HEK293T (cell line): ENCODE data around the gene DPH7.
"Not testable (repeated sequence)": the region's sequence is repeated elsewhere in the genome, so short reads cannot be mapped to it uniquely, and the experiment has no call there.

Source experiments
- ARNT ChIP-seq: fragments of 450-650 bp; IDR thresholded peaks from 2 replicates; pipeline ENCODE4 v1.6.1; 2017; ENCODE audit warnings: mild to moderate bottlenecking
- BHLHE40 ChIP-seq: fragments of 450-650 bp; IDR thresholded peaks from 2 replicates; pipeline ENCODE4 v1.6.1; 2016; ENCODE audit warnings: mild to moderate bottlenecking, moderate library complexity, borderline replicate concordance
- CTBP1 ChIP-seq: fragments of 450-650 bp; IDR thresholded peaks from 2 replicates; pipeline ENCODE4 v1.6.1; 2016; ENCODE audit warnings: borderline replicate concordance
- ELF4 ChIP-seq: fragments of 450-650 bp; IDR thresholded peaks from 2 replicates; pipeline ENCODE4 v1.6.1; 2017; ENCODE audit warnings: antibody characterized with exemption
- FOXA1 ChIP-seq: fragments of 450-650 bp; IDR thresholded peaks from 2 replicates; pipeline ENCODE4 v1.6.1; 2016; ENCODE audit warnings: mild to moderate bottlenecking
- FOXK2 ChIP-seq: fragments of 450-650 bp; IDR thresholded peaks from 2 replicates; pipeline ENCODE4 v1.6.1; 2016; ENCODE audit warnings: mild to moderate bottlenecking
- FOXM1 ChIP-seq: fragments of 450-650 bp; IDR thresholded peaks from 2 replicates; pipeline ENCODE4 v1.6.1; 2017; ENCODE audit warnings: mild to moderate bottlenecking, borderline replicate concordance
- HDGF ChIP-seq: fragments of 450-650 bp; IDR thresholded peaks from 2 replicates; pipeline ENCODE4 v1.6.1; 2017; ENCODE audit warnings: antibody characterized with exemption, borderline replicate concordance
- L3MBTL2 ChIP-seq: fragments of 450-650 bp; conservative IDR thresholded peaks from 2 replicates; pipeline ENCODE4 v1.6.1; 2016; ENCODE audit warnings: mild to moderate bottlenecking
- NFRKB ChIP-seq: fragments of 450-650 bp; IDR thresholded peaks from 2 replicates; pipeline ENCODE4 v1.6.1; 2016; ENCODE audit warnings: mild to moderate bottlenecking, moderate library complexity
- SP1 ChIP-seq: fragments of 450-650 bp; IDR thresholded peaks from 2 replicates; pipeline ENCODE4 v1.6.1; 2017
- SUZ12 ChIP-seq: fragments of 450-650 bp; IDR thresholded peaks from 2 replicates; pipeline ENCODE4 v1.6.1; 2016; ENCODE audit warnings: mild to moderate bottlenecking
- TARDBP ChIP-seq: fragments of 450-650 bp; IDR thresholded peaks from 2 replicates; pipeline ENCODE4 v1.6.1; 2016
- ZNF384 ChIP-seq: fragments of 450-650 bp; IDR thresholded peaks from 2 replicates; pipeline ENCODE4 v1.6.1; 2016

GRCh38 chr9:137553654-137554053 lies 25.1 kb downstream of the DPH7 start:
- not testable (repeated sequence) for TF ChIP-seq BHLHE40, ARNT, ELF4, SP1, FOXM1, FOXK2, FOXA1, ZNF384, L3MBTL2, NFRKB, HDGF, CTBP1, TARDBP, SUZ12
